ENCODE data around the gene C16orf92. TPM values are rescaled to one million over a fixed set of nuclear protein-coding genes. Genes with fewer than 3 reads are reported as not detected.

The C16orf92 gene
- total RNA-seq, 1 experiment from 2014 or later = not detected

GRCh38 chr16:29990883-29991570 is 32.0 kb upstream of the C16orf92 start:
- POLR2A ChIA-PET = no interaction called here
- Histone ChIP-seq H2AFZ (ENCODE audit: low read depth, low read length, poor library complexity, severe bottlenecking) (no peak overlapping the region), H3K4me2 (ENCODE audit: low read length) (no peak overlapping the region), H3K79me2 (ENCODE audit: insufficient read depth, low read length) (no peaks in the 10 kb centered on the region), H3K9me3 (ENCODE audit: control insufficient read depth in 1 of 2, insufficient read depth in 1 of 2, low read depth in 1 of 2, low read length in 2 of 2) (no peaks in the 10 kb centered on the region), H3K4me3 (replicated peaks in 1 of 2; ENCODE audit: low read depth in 1 of 2, low read length in 2 of 2) (no peak overlapping the region), H3K9ac (ENCODE audit: low read length) (no peak overlapping the region), H3K4me1 (ENCODE audit: control insufficient read depth in 1 of 2, insufficient read depth in 2 of 2, low read length in 2 of 2) (peaks cover 9 to 22% of the 10 kb centered on the region in 2 experiments), H3K36me3 (ENCODE audit: control insufficient read depth in 1 of 2, insufficient read depth in 2 of 2, low read length in 2 of 2) (peaks cover 30 to 31% of the 10 kb centered on the region in 2 experiments), H3K27me3 (ENCODE audit: insufficient read depth, low read length) (no peaks in the 10 kb centered on the region), H3K9me2 (ENCODE audit: insufficient read depth) (no peaks in the 10 kb centered on the region), H3K27ac (ENCODE audit: low read depth, low read length) (no peak overlapping the region), H4K20me1 (ENCODE audit: insufficient read depth) (no peaks in the 10 kb centered on the region)
- no peak for TF ChIP-seq EGR1 (IDR thresholded peaks at IDR 0.05; ENCODE audit: low read depth)
- TF ChIP-seq ZBTB33 (IDR thresholded peaks at IDR 0.05; ENCODE audit: extremely low read depth, insufficient replicate concordance, low read length) = no peak
- no peak for TF ChIP-seq REST (IDR thresholded peaks at IDR 0.05; ENCODE audit: low read depth)
- TF ChIP-seq ELF1 (IDR thresholded peaks at IDR 0.05; ENCODE audit: borderline replicate concordance, low read depth) = no peak
- no peak for TF ChIP-seq SIN3A (IDR thresholded peaks at IDR 0.05; ENCODE audit: low read depth)
- TF ChIP-seq CEBPB (IDR thresholded peaks at IDR 0.05; ENCODE audit: low read depth) = no peak
- no peak for TF ChIP-seq ZFX (IDR thresholded peaks at IDR 0.05)
- no peak for TF ChIP-seq POLR2AphosphoS5 (IDR thresholded peaks at IDR 0.05; ENCODE audit: low read depth, low read length)
- TF ChIP-seq MAX (IDR thresholded peaks at IDR 0.05) = no peak
- TF ChIP-seq ATF3 (IDR thresholded peaks at IDR 0.05) = no peak
- TF ChIP-seq CBX3 (IDR thresholded peaks at IDR 0.05; ENCODE audit: low read depth) = no peak
- TF ChIP-seq YY1 (IDR thresholded peaks at IDR 0.05; ENCODE audit: extremely low read depth, insufficient replicate concordance, low read depth, low read length) = no peak
- TF ChIP-seq SP1 (IDR thresholded peaks at IDR 0.05; ENCODE audit: low read depth) = no peak
- no peak for TF ChIP-seq RAD21 (IDR thresholded peaks at IDR 0.05; ENCODE audit: low read depth)
- no peak for TF ChIP-seq POLR2A (IDR thresholded peaks at IDR 0.05; ENCODE audit: borderline replicate concordance, extremely low read depth, insufficient read depth, insufficient read length)
- RAD21 ChIA-PET (ENCODE audit: low non-redundant PET in 1 of 2, low total read pairs in 2 of 2, uncharacterized antibody in 2 of 2, unreplicated experiment in 2 of 2) = no interaction called here
- intact Hi-C loops (cut with micrococcal nuclease) = no loop called here
- BruUV-seq (replicated peaks) = no TSS peak
- CTCF ChIA-PET = no interaction called here
- DNase-seq (ENCODE audit: low read depth, low spot score) (no peak), ATAC-seq (no peak)
